ENCODE results near the gene FOXS1. TPM values are rescaled to one million over a fixed set of nuclear protein-coding genes. Genes with fewer than 3 reads are reported as not detected.
"Not testable (repeated sequence)": the region's sequence is repeated elsewhere in the genome, so short reads cannot be mapped to it uniquely, and the experiment has no call there.

FOXS1 gene
- total and polyA plus RNA-seq, 11 donors, result 1.9 to 6.0 (median 3.7) TPM

DNA sequence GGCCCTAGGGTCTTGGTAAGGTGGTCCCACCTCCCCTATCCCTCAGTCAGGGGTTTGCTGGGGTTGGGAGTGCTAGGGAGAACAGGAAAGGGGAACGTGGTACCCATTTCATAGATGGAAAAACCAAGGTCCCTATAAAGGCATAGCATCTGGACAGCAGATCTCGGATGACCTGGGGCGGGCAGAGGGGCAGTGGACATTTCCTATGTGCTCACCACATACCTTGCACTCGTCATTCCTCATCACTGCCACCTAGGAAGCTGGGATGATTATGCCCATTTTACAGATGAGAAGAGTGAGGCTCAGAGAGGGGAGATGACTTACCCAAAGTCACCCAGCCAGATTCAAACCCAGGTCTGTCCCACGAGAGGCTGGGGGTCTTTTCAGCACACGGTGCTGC lies 14.2 kb downstream of the FOXS1 start:
- TF ChIP-seq, protein P1, sequence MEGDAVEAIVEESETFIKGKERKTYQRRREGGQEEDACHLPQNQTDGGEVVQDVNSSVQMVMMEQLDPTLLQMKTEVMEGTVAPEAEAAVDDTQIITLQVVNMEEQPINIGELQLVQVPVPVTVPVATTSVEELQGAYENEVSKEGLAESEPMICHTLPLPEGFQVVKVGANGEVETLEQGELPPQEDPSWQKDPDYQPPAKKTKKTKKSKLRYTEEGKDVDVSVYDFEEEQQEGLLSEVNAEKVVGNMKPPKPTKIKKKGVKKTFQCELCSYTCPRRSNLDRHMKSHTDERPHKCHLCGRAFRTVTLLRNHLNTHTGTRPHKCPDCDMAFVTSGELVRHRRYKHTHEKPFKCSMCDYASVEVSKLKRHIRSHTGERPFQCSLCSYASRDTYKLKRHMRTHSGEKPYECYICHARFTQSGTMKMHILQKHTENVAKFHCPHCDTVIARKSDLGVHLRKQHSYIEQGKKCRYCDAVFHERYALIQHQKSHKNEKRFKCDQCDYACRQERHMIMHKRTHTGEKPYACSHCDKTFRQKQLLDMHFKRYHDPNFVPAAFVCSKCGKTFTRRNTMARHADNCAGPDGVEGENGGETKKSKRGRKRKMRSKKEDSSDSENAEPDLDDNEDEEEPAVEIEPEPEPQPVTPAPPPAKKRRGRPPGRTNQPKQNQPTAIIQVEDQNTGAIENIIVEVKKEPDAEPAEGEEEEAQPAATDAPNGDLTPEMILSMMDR (IDR thresholded peaks at IDR 0.05), result no peak
- no peak for TF ChIP-seq POLR2A (IDR thresholded peaks at IDR 0.05)
- 90 to 93% (median 93%) methylated on average over 6 of the region's 6 CpGs for WGBS, 4 donors
- no peaks in the 10 kb centered on the region for H3K36me3 ChIP-seq
- no peak overlapping the region for H3K27ac ChIP-seq
- H3K4me1 ChIP-seq, result peaks cover 0 to 23% (median 11%) of the 10 kb centered on the region in 12 donors
- H3K4me3 ChIP-seq, result no peak overlapping the region
- DNase-seq (no peak), ATAC-seq (no peak)
- H3K27me3 ChIP-seq, result no peaks in the 10 kb centered on the region
- H3K9me3 ChIP-seq, result no peaks in the 10 kb centered on the region
- intact Hi-C loops (cut with DNase I), result loop anchor here in 1 of 10 donors (10.0 kb wide), 1 partner anchor 624 kb away; no protein-coding TSS in a partner anchor

DNA sequence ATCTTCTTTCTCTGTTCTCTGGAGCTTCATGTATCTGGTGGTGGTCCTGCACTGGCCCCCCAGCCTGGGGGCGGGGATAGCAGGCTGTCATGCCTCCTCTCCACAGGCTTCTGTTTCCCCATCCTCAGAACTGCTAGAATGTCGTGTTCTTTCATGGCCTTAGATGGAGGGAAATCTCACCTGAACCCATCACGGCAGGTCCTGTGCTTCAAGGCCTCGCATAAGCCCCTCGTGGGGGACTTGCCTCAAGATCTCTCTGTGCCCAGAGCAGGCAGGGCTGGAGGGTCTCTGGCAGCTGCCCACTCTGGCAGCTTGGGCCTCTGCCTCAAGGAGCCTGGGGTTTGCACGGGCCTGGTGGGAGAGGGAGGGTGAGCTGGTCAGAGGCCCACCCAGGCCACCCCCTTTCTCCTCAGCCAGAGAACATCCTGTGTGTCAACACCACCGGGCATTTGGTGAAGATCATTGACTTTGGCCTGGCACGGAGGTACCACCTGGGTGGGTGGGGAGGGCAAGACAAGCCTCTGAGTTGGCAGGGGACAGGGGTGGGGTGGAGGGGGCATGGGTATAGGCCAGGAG lies 14.9 kb downstream of the FOXS1 start:
- ATAC-seq (no peak), DNase-seq (no peak)
- intact Hi-C loops (cut with DNase I), result loop anchor here in 1 of 10 donors (10.0 kb wide), 1 partner anchor 624 kb away; no protein-coding TSS in a partner anchor
- TF ChIP-seq, protein P1 (IDR thresholded peaks at IDR 0.05), result no peak
- TF ChIP-seq POLR2A (IDR thresholded peaks at IDR 0.05), result no peak
- Histone ChIP-seq H3K36me3 (no peaks in the 10 kb centered on the region), H3K4me1 (peaks cover 0 to 16% (median 3%) of the 10 kb centered on the region in 12 donors), H3K27ac (peak overlapping the region in 2 of 12 donors; percentile 22 to 31), H3K4me3 (no peak overlapping the region), H3K9me3 (no peaks in the 10 kb centered on the region), H3K27me3 (no peaks in the 10 kb centered on the region)
- 88 to 100% (median 89%) methylated on average over 2 to 8 of the region's 8 CpGs for WGBS, 4 donors

DNA sequence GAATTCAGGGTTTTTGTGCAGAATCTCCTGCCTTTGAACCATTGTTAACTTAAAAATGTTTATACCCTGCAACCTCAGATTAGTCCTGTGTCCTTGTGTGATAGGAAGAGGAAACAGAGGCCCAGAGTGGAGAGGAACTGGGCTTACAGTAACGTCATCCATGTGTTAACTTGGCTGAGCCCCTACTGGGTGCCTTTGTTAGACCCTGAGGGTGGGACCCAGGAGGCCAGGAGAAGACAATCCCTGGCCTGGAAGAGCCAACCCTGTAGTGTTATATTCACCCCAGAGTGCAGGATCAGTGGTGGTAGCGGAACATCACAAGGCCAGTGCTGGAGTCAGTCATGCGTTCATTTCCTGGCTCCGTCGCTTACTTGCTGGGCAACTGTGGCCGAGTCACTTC lies 15.7 kb downstream of the FOXS1 start:
- peak overlapping the region in 2 of 12 donors; percentile 22 to 31 for H3K27ac ChIP-seq
- no peak for TF ChIP-seq POLR2A (IDR thresholded peaks at IDR 0.05)
- TF ChIP-seq, protein P1 (IDR thresholded peaks at IDR 0.05), result no peak
- H3K36me3 ChIP-seq, result no peaks in the 10 kb centered on the region
- DNase-seq, result no peak
- no peaks in the 10 kb centered on the region for H3K27me3 ChIP-seq
- WGBS, 4 donors, result 82 to 91% (median 87%) methylated on average over 6 of the region's 6 CpGs
- H3K4me3 ChIP-seq, result no peak overlapping the region
- no peaks in the 10 kb centered on the region for H3K9me3 ChIP-seq
- ATAC-seq, result peak in 1 of 4 donors; percentile 25
- intact Hi-C loops (cut with DNase I), result loop anchor here (5.0 to 10.0 kb wide), 8 partner anchors 125 to 825 kb away; partner anchors contain the start of gene PDRG1 (in 1 of the 10)
- H3K4me1 ChIP-seq, result peaks cover 0 to 11% (median 0%) of the 10 kb centered on the region in 12 donors

DNA sequence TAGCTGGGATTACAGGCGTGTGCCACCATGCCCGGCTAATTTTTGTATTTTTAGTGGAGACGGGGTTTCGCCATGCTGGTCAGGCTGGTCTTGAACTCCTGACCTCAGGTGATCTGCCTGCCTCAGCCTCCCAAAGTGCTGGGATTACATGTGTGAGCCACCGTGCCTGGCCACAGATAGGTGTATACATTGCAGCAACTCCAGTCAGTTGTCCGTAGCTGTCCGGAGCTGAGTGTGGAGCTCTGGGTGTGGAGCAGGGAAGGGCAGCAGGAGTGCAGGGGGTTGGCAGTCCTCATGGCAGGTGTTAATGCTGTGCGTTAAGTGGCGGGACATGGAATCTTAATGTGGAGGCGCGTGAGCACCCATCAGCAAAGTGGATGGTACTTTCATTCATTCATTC lies 17.4 kb downstream of the FOXS1 start:
- not testable (repeated sequence) for H3K27me3 ChIP-seq, H3K4me1 ChIP-seq, H3K9me3 ChIP-seq, H3K27ac ChIP-seq, ATAC-seq, H3K4me3 ChIP-seq, DNase-seq, H3K36me3 ChIP-seq
- intact Hi-C loops (cut with DNase I), result loop anchor here (5.0 to 10.0 kb wide), 7 partner anchors 127 to 827 kb away; partner anchors contain the start of gene PDRG1 (in 1 of the 10)
- 95 to 98% (median 97%) methylated on average over 11 of the region's 11 CpGs for WGBS, 4 donors

Measured in heart left ventricle (tissue), 16 donors.